Measurements from ENCODE around the gene ETNK2.

The ETNK2 gene

GRCh38 chr1:204113896-204114295 is 37.9 kb downstream of the ETNK2 start:
- TF ChIP-seq FOXP2 (optimal IDR thresholded peaks at IDR 0.05; ENCODE audit: borderline replicate concordance, extremely low read depth, extremely low read length, insufficient read depth) (no peak), POLR2AphosphoS5 (IDR thresholded peaks at IDR 0.05; ENCODE audit: low read depth, low read length) (no peak), REST (IDR thresholded peaks at IDR 0.05; ENCODE audit: insufficient read depth in 1 of 2, low read depth in 2 of 2, low read length in 2 of 2) (no peak)

GRCh38 chr1:204112876-204113730 is 38.7 kb downstream of the ETNK2 start:
- no peak for TF ChIP-seq SIN3A (IDR thresholded peaks at IDR 0.05; ENCODE audit: borderline replicate concordance, insufficient read depth, low read length)
- no peak for TF ChIP-seq FOXP2 (optimal IDR thresholded peaks at IDR 0.05; ENCODE audit: borderline replicate concordance, extremely low read depth, extremely low read length, insufficient read depth)
- no peak for TF ChIP-seq TAF1 (IDR thresholded peaks at IDR 0.05; ENCODE audit: borderline replicate concordance, insufficient read depth, low read length)
- TF ChIP-seq REST (IDR thresholded peaks at IDR 0.05; ENCODE audit: insufficient read depth in 1 of 2, low read depth in 2 of 2, low read length in 2 of 2): no peak
- no peak for TF ChIP-seq POLR2AphosphoS5 (IDR thresholded peaks at IDR 0.05; ENCODE audit: low read depth, low read length)

GRCh38 chr1:204110894-204111633 is 40.8 kb downstream of the ETNK2 start:
- TF ChIP-seq REST (IDR thresholded peaks at IDR 0.05; ENCODE audit: insufficient read depth in 1 of 2, low read depth in 2 of 2, low read length in 2 of 2): no peak
- no peak for TF ChIP-seq SIN3A (IDR thresholded peaks at IDR 0.05; ENCODE audit: borderline replicate concordance, insufficient read depth, low read length)
- no peak for TF ChIP-seq POLR2AphosphoS5 (IDR thresholded peaks at IDR 0.05; ENCODE audit: low read depth, low read length)
- no peak for TF ChIP-seq TAF1 (IDR thresholded peaks at IDR 0.05; ENCODE audit: borderline replicate concordance, insufficient read depth, low read length)
- no peak for TF ChIP-seq FOXP2 (optimal IDR thresholded peaks at IDR 0.05; ENCODE audit: borderline replicate concordance, extremely low read depth, extremely low read length, insufficient read depth)

- TF ChIP-seq POLR2AphosphoS5 (IDR thresholded peaks at IDR 0.05; ENCODE audit: low read depth, low read length) (no peak), SIN3A (IDR thresholded peaks at IDR 0.05; ENCODE audit: borderline replicate concordance, insufficient read depth, low read length) (no peak), REST (IDR thresholded peaks at IDR 0.05; ENCODE audit: insufficient read depth in 1 of 2, low read depth in 2 of 2, low read length in 2 of 2) (no peak), FOXP2 (optimal IDR thresholded peaks at IDR 0.05; ENCODE audit: borderline replicate concordance, extremely low read depth, extremely low read length, insufficient read depth) (no peak), TAF1 (IDR thresholded peaks at IDR 0.05; ENCODE audit: borderline replicate concordance, insufficient read depth, low read length) (no peak)
These were observed 43.3 kb downstream of the ETNK2 start for GRCh38 chr1:204108312-204109141.

All from PFSK-1 (cell line).